GM19452 (cell line): ENCODE measurements around the gene ITGA3.
"Not testable (repeated sequence)": the region's sequence is repeated elsewhere in the genome, so short reads cannot be mapped to it uniquely, and the experiment has no call there.

Source experiments
- ATAC-seq: cut with Tn5 transposase; IDR thresholded peaks from one replicate; pipeline ENCODE4 v1.9.1; 2021; ENCODE audit not compliant: unreplicated experiment

The ITGA3 gene

GRCh38 chr17:50051082-50051576, 4.8 kb upstream of the ITGA3 start:
- ATAC-seq: no peak

GRCh38 chr17:50051606-50052005, 4.3 kb upstream of the ITGA3 start:
- ATAC-seq: no peak

- no peak for ATAC-seq
These were observed 3.6 kb upstream of the ITGA3 start for GRCh38 chr17:50052241-50052796.

- ATAC-seq: no peak
These were observed 2.9 kb upstream of the ITGA3 start for GRCh38 chr17:50052822-50053653.

GRCh38 chr17:50053654-50053960, 2.3 kb upstream of the ITGA3 start:
- ATAC-seq: no peak

- no peak for ATAC-seq
These were observed 870 bp upstream of the ITGA3 start for GRCh38 chr17:50055055-50055425.

GRCh38 chr17:50056217-50056960, 479 bp downstream of the ITGA3 start:
- no peak for ATAC-seq

- no peak for ATAC-seq
These were observed 1.0 kb downstream of the ITGA3 start for GRCh38 chr17:50056961-50057330.

GRCh38 chr17:50057521-50057991, 1.6 kb downstream of the ITGA3 start:
- ATAC-seq: no peak

GRCh38 chr17:50058296-50058953, 2.5 kb downstream of the ITGA3 start:
- no peak for ATAC-seq

GRCh38 chr17:50059256-50059655, 3.3 kb downstream of the ITGA3 start:
- ATAC-seq: no peak

GRCh38 chr17:50059759-50060273, 3.9 kb downstream of the ITGA3 start:
- no peak for ATAC-seq

- no peak for ATAC-seq
These were observed 5.2 kb downstream of the ITGA3 start for GRCh38 chr17:50060951-50061712.

GRCh38 chr17:50061713-50062045, 5.8 kb downstream of the ITGA3 start:
- ATAC-seq: not testable (repeated sequence)

- ATAC-seq: no peak
These were observed 6.7 kb downstream of the ITGA3 start for GRCh38 chr17:50062293-50063243.

GRCh38 chr17:50063561-50064252, 7.8 kb downstream of the ITGA3 start:
- ATAC-seq: no peak

- no peak for ATAC-seq
These were observed 8.5 kb downstream of the ITGA3 start for GRCh38 chr17:50064253-50065001.

- ATAC-seq: no peak
These were observed 9.1 kb downstream of the ITGA3 start for GRCh38 chr17:50065056-50065455.
